Measurements from ENCODE around the gene RAP1GDS1. TPM values are rescaled to one million over a fixed set of nuclear protein-coding genes. Genes with fewer than 3 reads are reported as not detected.

RAP1GDS1 gene
- total RNA-seq, 1 donor from 2014 or later, result 37.0 TPM

DNA sequence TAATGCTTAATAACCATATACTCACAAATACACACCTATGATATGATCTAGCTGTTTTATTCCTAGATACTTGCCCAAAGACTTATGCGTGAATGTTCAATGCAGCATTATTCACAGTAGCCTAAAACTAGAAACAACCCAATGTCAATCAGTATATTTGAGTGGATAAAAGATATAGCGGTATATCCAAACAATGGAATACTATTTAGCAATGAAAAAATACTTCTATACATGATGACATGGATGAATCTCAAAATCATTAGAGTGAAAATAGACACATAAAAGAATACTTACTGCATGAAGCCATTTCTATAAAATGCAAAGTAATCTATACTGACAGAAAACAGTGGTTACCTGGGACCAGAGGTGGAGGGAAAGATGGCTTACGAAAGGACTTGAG is 108.1 kb downstream of the RAP1GDS1 start:
- intact Hi-C loops (cut with DNase I), result no loop called here
- TF ChIP-seq, protein P1, sequence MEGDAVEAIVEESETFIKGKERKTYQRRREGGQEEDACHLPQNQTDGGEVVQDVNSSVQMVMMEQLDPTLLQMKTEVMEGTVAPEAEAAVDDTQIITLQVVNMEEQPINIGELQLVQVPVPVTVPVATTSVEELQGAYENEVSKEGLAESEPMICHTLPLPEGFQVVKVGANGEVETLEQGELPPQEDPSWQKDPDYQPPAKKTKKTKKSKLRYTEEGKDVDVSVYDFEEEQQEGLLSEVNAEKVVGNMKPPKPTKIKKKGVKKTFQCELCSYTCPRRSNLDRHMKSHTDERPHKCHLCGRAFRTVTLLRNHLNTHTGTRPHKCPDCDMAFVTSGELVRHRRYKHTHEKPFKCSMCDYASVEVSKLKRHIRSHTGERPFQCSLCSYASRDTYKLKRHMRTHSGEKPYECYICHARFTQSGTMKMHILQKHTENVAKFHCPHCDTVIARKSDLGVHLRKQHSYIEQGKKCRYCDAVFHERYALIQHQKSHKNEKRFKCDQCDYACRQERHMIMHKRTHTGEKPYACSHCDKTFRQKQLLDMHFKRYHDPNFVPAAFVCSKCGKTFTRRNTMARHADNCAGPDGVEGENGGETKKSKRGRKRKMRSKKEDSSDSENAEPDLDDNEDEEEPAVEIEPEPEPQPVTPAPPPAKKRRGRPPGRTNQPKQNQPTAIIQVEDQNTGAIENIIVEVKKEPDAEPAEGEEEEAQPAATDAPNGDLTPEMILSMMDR (IDR thresholded peaks at IDR 0.05), result no peak

DNA sequence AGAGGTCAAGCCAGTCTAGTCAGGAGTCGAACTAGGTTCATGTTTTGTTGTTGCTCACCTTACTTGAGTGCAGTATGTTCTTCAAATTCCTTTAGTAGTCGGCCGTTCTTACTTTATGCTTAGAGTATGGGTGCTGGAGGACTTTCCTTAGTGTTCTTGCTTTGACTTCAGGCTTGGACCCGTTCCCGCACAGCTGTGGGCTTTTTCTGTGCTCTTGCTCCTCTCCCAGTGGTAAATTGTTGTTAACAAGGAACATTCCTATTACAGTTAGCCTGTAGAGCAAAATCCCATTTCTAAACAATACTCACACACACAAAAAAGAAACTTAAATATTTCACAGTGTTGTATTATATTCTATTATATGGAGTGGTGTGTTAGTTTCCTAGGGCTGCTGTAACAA is 113.5 kb downstream of the RAP1GDS1 start:
- TF ChIP-seq, protein P1 (IDR thresholded peaks at IDR 0.05), result no peak
- no peaks in the 10 kb centered on the region for H3K9me3 ChIP-seq
- no peaks in the 10 kb centered on the region for H3K27me3 ChIP-seq (ENCODE audit: low read depth)
- ATAC-seq (no peak), DNase-seq (no peak)
- intact Hi-C loops (cut with DNase I), result no loop called here
- H3K36me3 ChIP-seq, result peaks cover 12% of the 10 kb centered on the region
- H3K27ac ChIP-seq, result no peak overlapping the region
- H3K4me3 ChIP-seq, result no peak overlapping the region
- H3K4me1 ChIP-seq, result no peaks in the 10 kb centered on the region

More for the DNA sequence above, 108.1 kb downstream of the RAP1GDS1 start:
- DNase-seq (no peak), ATAC-seq (no peak)
- no peaks in the 10 kb centered on the region for H3K27me3 ChIP-seq (ENCODE audit: low read depth)
- no peak overlapping the region for H3K4me3 ChIP-seq
- H3K9me3 ChIP-seq, result peaks cover 10% of the 10 kb centered on the region
- H3K27ac ChIP-seq, result no peak overlapping the region
- peaks cover 12% of the 10 kb centered on the region for H3K36me3 ChIP-seq
- no peaks in the 10 kb centered on the region for H3K4me1 ChIP-seq

DNA sequence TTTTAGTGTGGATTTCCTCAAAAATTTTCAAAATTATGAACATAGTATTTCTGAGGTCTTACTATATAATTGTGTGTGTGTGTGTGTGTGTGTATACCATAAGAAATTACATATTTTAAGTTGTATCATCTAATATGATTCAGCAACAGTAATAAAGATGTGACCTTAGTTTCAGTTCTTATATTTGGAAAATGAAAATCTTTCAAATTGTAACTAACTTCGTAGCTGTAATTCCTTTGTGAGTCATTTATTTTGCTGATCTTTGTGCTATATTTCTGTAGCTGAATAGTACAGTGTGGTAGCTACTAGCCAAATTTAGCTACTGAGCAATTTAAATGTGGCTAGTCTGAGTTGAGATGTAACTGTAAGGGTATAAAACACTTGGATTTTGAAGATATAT is 116.4 kb downstream of the RAP1GDS1 start:
- Histone ChIP-seq H3K27ac (no peak overlapping the region), H3K27me3 (ENCODE audit: low read depth) (no peaks in the 10 kb centered on the region), H3K4me3 (no peak overlapping the region), H3K36me3 (no peaks in the 10 kb centered on the region), H3K4me1 (no peaks in the 10 kb centered on the region), H3K9me3 (no peaks in the 10 kb centered on the region)
- DNase-seq (no peak), ATAC-seq (no peak)
- intact Hi-C loops (cut with DNase I), result no loop called here
- TF ChIP-seq, protein P1 (IDR thresholded peaks at IDR 0.05), result no peak

DNA sequence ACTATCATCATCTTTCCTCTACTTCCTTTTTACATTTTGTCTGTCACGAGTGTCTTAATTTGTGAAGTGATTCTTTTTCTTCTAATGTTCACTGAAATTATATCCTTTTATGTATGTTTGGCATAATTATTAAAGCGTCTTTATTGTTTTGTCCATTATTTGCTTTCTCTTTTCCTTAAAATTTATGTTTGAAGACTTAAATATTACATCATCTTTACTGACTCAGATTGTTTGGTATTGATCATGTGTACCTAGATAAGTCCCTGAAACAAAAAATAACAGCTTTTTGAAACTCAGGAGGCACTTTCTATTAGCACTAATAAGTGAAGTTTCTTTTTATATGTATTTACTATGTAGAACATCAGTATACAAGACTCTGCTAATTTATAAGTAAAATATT is 120.1 kb downstream of the RAP1GDS1 start:
- intact Hi-C loops (cut with DNase I), result no loop called here
- Histone ChIP-seq H3K4me3 (no peak overlapping the region), H3K27ac (no peak overlapping the region), H3K36me3 (no peaks in the 10 kb centered on the region), H3K9me3 (no peaks in the 10 kb centered on the region), H3K4me1 (no peaks in the 10 kb centered on the region), H3K27me3 (ENCODE audit: low read depth) (no peaks in the 10 kb centered on the region)
- ATAC-seq (no peak), DNase-seq (no peak)
- TF ChIP-seq, protein P1 (IDR thresholded peaks at IDR 0.05), result no peak

DNA sequence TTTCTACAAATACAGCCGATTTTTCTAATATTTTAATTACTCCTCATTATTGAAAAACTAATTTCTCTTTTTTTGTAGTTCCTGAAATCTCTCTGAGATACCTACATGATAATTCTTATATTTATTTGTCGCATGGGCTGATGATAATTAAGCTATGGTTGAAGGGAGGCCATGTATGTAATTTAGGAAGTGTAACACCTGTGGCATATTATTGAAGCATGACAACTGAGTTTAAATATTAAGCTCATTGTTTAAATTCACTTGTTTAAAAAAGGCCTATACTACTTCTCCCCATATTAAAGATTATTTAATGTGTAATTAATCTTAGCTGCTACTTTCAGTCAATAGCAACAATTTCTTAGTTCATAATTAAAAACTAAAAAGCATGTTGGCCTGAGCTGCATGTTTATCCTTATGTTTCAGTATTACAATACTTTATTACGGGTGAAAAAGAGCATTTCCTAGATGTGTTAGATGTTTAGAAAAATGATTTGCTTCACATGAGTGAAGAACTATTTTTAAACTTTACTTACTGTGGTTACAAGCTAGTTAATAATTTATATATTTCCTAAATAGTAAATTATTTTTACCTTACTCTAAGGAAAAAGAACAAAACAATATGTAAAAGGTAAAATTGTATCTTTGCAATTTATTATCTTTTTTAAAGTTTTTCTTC is 122.4 kb downstream of the RAP1GDS1 start:
- H3K4me3 ChIP-seq, result no peak overlapping the region
- H3K4me1 ChIP-seq, result no peaks in the 10 kb centered on the region
- ATAC-seq (no peak), DNase-seq (no peak)
- H3K27me3 ChIP-seq (ENCODE audit: low read depth), result no peaks in the 10 kb centered on the region
- no peaks in the 10 kb centered on the region for H3K36me3 ChIP-seq
- no peaks in the 10 kb centered on the region for H3K9me3 ChIP-seq
- no peak overlapping the region for H3K27ac ChIP-seq
- intact Hi-C loops (cut with DNase I), result no loop called here
- TF ChIP-seq, protein P1 (IDR thresholded peaks at IDR 0.05), result no peak

All from lower lobe of right lung (tissue), 2 donors.